SH-SY5Y (cell line): ENCODE data around the gene SORCS1.

Experiments
- GATA2 ChIP-seq: IDR thresholded peaks from 2 replicates; pipeline ENCODE4 v1.6.1; 2011; ENCODE audit warnings: mild to moderate bottlenecking, low read depth, low read length
- GATA3 ChIP-seq: IDR thresholded peaks from 2 replicates; pipeline ENCODE4 v1.6.1; 2011; ENCODE audit warnings: low read depth, mild to moderate bottlenecking, low read length, moderate library complexity

GRCh38 chr10:107157071-107157470 lies 7.4 kb downstream of the SORCS1 start:
- TF ChIP-seq GATA2 (no peak), GATA3 (no peak)
